ENCODE results near the gene CCDC136. TPM values are rescaled to one million over a fixed set of nuclear protein-coding genes. Genes with fewer than 3 reads are reported as not detected.

The CCDC136 gene
- total RNA-seq, 1 experiment from 2014 or later = not detected

DNA sequence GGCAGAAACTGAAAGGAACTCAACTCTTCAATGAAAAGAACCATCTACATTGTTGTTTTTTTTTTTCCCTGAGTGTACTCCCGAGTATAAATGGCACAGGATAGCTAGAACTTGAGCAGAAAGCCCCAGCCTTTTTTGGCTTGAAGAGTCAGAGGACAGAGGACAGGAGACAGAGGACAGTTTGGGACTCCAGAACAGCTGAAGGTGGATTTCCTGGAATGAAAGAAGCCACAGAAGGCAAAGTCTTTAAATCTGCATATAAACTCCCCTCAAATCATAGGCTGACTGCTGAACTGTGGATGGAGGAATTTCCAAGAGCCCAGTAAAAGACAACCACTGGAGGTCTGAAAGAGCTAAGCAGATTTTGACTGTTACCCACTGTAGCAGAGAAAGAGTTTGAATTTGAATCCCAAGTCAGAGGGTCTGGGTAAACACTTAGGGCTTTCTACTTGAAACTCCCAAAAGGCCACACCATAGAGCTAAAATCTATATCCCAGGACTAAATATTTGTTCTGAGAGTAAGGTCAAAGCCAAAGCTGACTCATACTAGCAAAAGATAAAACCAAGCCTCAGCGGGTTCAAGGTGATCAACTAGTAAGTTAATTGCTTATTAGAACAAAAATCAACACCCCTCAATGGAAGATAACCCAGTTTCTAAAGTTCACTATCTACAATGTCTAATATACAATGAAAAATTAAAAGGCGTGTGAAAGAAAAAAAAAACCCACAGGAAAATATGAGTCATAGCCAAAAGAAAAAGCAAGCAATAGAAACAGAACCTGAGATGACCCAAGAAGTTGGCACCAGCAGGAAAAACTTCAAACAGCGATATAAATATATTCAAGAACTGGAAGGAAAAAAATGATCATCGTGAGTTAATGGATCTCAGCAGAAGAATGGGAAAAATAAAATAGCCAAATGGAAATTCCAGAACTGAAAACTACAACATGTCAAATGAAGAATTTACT is 14.3 kb upstream of the CCDC136 start:
- DNase-seq (ENCODE audit: low spot score) = no peak

GRCh38 chr7:128778946-128779345 is 12.8 kb upstream of the CCDC136 start:
- no peak for DNase-seq (ENCODE audit: low spot score)

DNA sequence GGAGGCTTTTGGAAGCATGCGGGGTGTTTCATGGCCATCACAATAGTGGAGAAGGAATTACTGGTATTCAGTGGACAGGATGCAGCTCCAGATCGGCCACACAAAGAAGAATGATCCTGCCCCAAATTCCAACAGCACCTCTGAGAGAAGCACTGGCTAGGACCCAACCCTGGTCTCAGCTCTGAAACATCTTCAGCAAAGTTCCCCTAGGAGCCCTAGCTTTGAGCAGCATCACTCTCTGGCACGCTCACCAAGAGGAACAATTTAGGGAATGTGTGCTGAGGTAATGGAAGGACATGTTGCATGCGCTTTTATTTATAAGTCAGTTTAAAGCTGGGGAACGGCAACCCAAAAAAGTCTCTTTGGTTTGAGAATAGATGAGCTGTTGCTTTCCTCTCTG is 10.6 kb upstream of the CCDC136 start:
- DNase-seq (ENCODE audit: low spot score) = no peak

GRCh38 chr7:128781851-128782250 is 9.9 kb upstream of the CCDC136 start:
- no peak for DNase-seq (ENCODE audit: low spot score)

- peak; percentile 69 for DNase-seq (ENCODE audit: low spot score)
Measured at GRCh38 chr7:128783143-128783861, 8.5 kb upstream of the CCDC136 start.

GRCh38 chr7:128785738-128786137 is 6.0 kb upstream of the CCDC136 start:
- DNase-seq (ENCODE audit: low spot score) = no peak

DNA sequence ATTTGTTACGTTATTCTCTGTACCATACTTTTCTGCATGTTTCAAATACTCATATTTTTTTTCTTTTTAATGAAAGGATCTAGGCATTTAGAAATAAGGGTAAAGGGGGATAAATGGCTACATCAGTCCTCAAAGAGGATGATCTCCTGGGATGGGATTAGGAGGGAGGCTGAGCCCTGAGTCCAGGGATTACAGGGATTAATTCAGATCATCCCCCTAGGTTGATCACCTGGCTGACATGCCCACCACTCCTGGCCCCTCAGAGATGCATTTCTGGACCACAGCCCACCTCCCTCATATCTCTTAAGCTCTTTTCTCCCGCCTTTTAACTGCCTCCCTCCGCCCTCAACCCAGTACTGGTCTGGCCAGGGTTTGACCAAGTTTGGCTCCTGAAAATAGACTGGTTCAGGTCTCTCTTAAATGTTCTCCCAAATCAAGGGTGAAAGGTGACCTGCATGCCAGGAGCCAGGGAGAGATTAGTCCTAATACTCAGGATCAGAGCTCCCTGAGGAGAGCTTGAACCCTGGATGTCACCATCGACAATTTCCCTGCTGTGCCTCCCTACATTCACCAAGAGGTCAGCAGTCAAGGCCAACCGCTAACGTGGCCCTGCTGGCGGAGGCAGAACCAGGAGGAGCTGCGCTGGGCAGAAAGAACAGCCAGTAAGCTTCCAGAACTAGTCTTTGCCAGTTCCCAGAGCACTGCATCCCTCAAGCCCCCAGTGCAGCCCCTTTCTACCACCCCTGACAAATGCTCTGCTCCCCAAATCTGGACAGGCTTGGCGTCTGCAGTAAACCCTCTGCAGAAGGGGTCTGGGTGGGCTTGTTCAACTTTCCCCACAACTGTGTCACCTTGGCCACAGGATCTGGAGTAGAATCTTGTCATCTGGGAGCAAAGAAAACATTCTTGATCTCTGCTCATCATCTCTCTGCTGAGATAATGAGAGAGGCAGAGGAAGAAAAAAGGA is 3.0 kb upstream of the CCDC136 start:
- DNase-seq (ENCODE audit: low spot score) = no peak

- no peak for DNase-seq (ENCODE audit: low spot score)
Measured at GRCh38 chr7:128790315-128791041, 1.3 kb upstream of the CCDC136 start.

- DNase-seq (ENCODE audit: low spot score) = no peak
Measured at GRCh38 chr7:128791972-128792327, 182 bp downstream of the CCDC136 start.

- DNase-seq (ENCODE audit: low spot score) = no peak
Measured at GRCh38 chr7:128792471-128793180, 858 bp downstream of the CCDC136 start.

- no peak for DNase-seq (ENCODE audit: low spot score)
Measured at GRCh38 chr7:128793181-128793547, 1.4 kb downstream of the CCDC136 start.

DNA sequence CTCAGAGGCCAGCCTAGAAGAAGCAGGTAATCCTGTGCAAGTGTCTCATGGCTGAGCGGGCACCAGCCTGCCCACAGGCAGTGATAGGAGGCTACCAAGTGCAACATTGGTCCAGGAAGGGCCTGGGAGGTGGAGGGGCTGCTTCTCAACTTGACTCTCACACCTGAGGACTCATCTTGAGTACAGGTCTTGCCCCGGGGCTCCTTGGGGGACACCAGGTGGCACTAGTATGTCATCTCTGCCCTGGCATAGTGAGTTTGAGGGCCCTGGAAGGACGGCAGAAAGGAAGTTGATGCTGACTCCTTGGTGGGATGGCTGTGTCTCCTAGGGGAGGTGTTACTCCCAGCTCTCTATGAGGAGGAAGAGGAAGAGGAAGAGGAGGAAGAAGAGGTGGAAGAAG is 2.3 kb downstream of the CCDC136 start:
- no peak for DNase-seq (ENCODE audit: low spot score)

- no peak for DNase-seq (ENCODE audit: low spot score)
Measured at GRCh38 chr7:128794436-128794835, 2.7 kb downstream of the CCDC136 start.

GRCh38 chr7:128795129-128795528 is 3.4 kb downstream of the CCDC136 start:
- no peak for DNase-seq (ENCODE audit: low spot score)

DNA sequence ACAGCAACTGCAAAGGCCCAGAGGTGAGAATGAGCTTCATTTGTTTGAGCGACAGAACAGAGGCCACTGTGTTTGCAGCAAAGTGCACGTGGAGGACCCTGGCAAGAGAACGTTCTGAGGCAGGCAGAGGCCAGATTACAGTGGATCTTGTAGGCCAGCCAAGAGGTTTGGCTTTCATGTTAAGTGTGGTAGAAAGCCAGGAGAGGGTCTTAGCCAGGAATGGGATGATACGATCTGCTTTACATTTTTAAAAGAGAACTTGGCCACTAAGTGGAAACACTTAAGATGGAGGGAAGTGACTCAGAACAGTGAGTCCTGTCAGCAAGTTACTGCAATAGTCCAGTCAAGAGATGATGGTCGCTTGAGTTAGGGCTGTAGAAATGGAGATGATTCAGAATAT is 4.6 kb downstream of the CCDC136 start:
- DNase-seq (ENCODE audit: low spot score) = no peak

DNA sequence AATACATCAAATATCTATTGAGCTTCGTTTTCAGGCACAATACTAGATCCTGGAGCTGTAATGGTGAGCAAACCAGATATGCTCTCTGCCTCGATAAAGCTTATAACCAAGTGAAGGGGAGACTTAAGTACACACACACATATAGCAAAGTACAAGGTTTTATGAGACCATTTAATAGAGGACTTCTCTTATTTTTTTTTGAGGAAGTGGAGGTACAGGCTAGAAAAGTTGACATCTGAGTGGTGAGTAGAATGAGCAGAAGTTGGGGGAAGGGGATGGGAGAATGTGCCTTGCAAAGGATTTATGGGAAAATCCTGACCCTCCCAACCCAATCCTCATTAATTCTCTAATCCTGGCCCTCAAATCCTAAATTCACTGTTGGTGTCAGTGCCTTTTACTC is 7.7 kb downstream of the CCDC136 start:
- DNase-seq (ENCODE audit: low spot score) = no peak

DNA sequence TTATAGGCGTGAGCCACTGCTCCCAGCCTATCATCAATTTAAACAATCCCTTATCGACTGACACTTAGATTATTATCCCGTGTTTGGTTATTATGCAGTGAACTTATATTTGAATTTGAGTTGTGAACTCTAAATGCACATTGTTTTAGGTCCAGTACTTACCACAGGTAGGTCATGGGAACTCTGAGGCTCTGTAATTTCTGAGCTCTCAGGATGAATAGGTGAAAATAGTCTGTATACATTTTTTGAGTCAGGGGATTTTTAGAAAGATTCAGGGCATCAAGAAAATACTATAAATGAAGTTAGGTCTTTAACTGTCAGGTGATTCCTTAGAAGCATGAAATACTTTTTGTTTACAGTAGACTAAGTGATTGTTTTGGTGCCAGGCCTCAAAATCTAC is 8.8 kb downstream of the CCDC136 start:
- DNase-seq (ENCODE audit: low spot score) = no peak

GRCh38 chr7:128801003-128801402 is 9.2 kb downstream of the CCDC136 start:
- no peak for DNase-seq (ENCODE audit: low spot score)

GRCh38 chr7:128801667-128802418 is 10.1 kb downstream of the CCDC136 start:
- no peak for DNase-seq (ENCODE audit: low spot score)

DNA sequence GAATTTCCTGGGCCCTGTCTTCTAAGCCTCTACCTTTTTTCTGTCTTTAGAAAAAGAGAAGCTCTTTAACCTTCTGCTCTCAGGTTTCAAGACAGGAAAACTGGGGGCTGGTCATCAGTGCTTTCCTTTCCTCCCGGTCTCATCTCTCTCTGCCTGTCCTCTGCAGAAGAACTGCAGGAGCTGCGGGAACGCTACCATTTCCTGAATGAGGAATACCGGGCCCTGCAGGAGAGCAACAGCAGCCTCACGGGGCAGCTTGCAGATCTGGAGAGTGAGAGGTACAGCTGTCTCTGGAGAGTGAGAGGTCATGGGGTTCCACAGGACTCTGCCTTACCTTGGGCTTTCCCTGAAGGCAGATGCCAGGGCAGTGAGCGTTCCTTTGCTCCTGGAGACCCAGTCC is 12.7 kb downstream of the CCDC136 start:
- DNase-seq (ENCODE audit: low spot score) = no peak
